Loucy (cell line): ENCODE results near the gene NTN5.
"Not testable (repeated sequence)": the region's sequence is repeated elsewhere in the genome, so short reads cannot be mapped to it uniquely, and the experiment has no call there.

Experiments used
- CTCF ChIP-seq: fragments of 200-600 bp; sonication (generic); conservative IDR thresholded peaks from 2 replicates; pipeline ENCODE4 v1.5.1; 2014; ENCODE audit warnings: mild to moderate bottlenecking, antibody characterized with exemption, low read length
- EZH2phosphoT487 ChIP-seq: fragments of 200-600 bp; IDR thresholded peaks from 2 replicates; pipeline ENCODE4 v1.6.1; 2018; ENCODE audit warnings: antibody characterized with exemption, mild to moderate bottlenecking, moderate library complexity, borderline replicate concordance

- TF ChIP-seq CTCF, EZH2phosphoT487: not testable (repeated sequence)
Measured at GRCh38 chr19:48718106-48718505, 45.3 kb upstream of the NTN5 start.
